GM20000 (cell line): Measurements from ENCODE around the gene ZNF804B.

ENCODE experiments used
- DNase-seq: peaks from one replicate; pipeline ENCODE4 v3.0.0; 2012; ENCODE audit warnings: low spot score
- CTCF ChIP-seq: IDR thresholded peaks from 2 replicates; pipeline ENCODE4 v1.5.1; 2012; ENCODE audit warnings: mild to moderate bottlenecking, control low read depth; ENCODE audit errors: extremely low read depth, missing control alignments

ZNF804B gene

GRCh38 chr7:89339748-89340147 is 580.2 kb downstream of the ZNF804B start:
- DNase-seq = no peak
- no peak for TF ChIP-seq CTCF

DNA sequence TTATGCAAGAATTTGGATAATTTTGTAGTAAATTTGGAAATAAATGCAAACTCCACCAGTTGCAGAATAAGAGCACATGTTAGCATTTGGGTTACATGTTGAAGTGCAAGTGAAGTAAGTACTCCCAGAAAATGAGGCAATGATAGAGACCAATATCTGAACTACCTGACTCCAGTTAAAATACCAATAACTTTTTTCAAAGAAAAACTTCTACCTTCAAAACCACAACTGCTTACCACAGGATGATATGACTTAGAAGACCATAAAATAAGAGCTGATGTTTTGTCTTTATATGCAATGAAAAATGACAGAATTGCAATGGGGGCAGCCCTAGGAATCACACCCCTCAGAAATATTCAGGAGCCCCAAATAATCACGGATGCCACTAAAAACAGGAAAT is 597.6 kb downstream of the ZNF804B start:
- TF ChIP-seq CTCF = no peak
- no peak for DNase-seq

GRCh38 chr7:89377219-89377618 is 617.7 kb downstream of the ZNF804B start:
- DNase-seq = no peak
- TF ChIP-seq CTCF = no peak

DNA sequence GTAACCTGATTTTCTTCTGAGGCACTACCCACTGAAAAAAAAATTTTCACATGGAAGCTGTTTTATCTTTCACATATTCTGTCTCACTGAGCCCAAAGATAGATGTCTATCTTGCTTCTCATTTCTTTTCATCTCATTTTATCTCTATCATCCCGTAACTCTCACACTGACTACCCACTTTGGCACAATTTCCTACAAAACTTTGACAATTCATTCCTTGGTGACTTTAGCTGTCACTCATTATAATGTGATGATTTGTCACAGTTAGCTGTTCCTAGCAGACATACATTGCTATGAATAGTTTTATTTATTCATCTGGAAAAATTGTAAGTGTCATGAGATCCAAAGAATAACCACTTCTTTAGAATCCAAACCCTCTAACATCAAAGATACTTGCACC is 625.9 kb downstream of the ZNF804B start:
- DNase-seq = no peak
- no peak for TF ChIP-seq CTCF
